Measurements from ENCODE around the gene DUSP9.

Gene DUSP9

GRCh38 chrX:153639177-153640044 lies 7.6 kb upstream of the DUSP9 start:
- Mint-ChIP-seq H3K4me3 (no peak overlapping the region), H3K27me3 (peaks cover 10% of the 10 kb centered on the region), H3K36me3 (no peaks in the 10 kb centered on the region), H3K9me3 (no peaks in the 10 kb centered on the region), H3K27ac (no peak overlapping the region), H3K4me1 (peaks cover 7% of the 10 kb centered on the region)

GRCh38 chrX:153640045-153640686 lies 6.8 kb upstream of the DUSP9 start:
- H3K4me3 Mint-ChIP-seq: no peak overlapping the region
- H3K27ac Mint-ChIP-seq: no peak overlapping the region
- H3K9me3 Mint-ChIP-seq: no peaks in the 10 kb centered on the region
- peaks cover 7% of the 10 kb centered on the region for H3K4me1 Mint-ChIP-seq
- H3K36me3 Mint-ChIP-seq: no peaks in the 10 kb centered on the region
- H3K27me3 Mint-ChIP-seq: peaks cover 13% of the 10 kb centered on the region

- Mint-ChIP-seq H3K27me3 (peaks cover 13% of the 10 kb centered on the region), H3K4me1 (peaks cover 7% of the 10 kb centered on the region), H3K9me3 (no peaks in the 10 kb centered on the region), H3K27ac (no peak overlapping the region), H3K4me3 (no peak overlapping the region), H3K36me3 (no peaks in the 10 kb centered on the region)
Measured at GRCh38 chrX:153640736-153641575, 6.0 kb upstream of the DUSP9 start.

- H3K4me3 Mint-ChIP-seq: peak overlapping the region; percentile 52
- H3K27me3 Mint-ChIP-seq: peaks cover 16% of the 10 kb centered on the region
- no peaks in the 10 kb centered on the region for H3K36me3 Mint-ChIP-seq
- H3K4me1 Mint-ChIP-seq: peaks cover 7% of the 10 kb centered on the region
- no peak overlapping the region for H3K27ac Mint-ChIP-seq
- no peaks in the 10 kb centered on the region for H3K9me3 Mint-ChIP-seq
Measured at GRCh38 chrX:153641627-153642026, 5.4 kb upstream of the DUSP9 start.

GRCh38 chrX:153642051-153642654 lies 4.8 kb upstream of the DUSP9 start:
- Mint-ChIP-seq H3K36me3 (no peaks in the 10 kb centered on the region), H3K27ac (no peak overlapping the region), H3K9me3 (no peaks in the 10 kb centered on the region), H3K4me3 (no peak overlapping the region), H3K4me1 (peaks cover 7% of the 10 kb centered on the region), H3K27me3 (peaks cover 16% of the 10 kb centered on the region)

GRCh38 chrX:153642655-153643430 lies 4.2 kb upstream of the DUSP9 start:
- Mint-ChIP-seq H3K4me3 (peak overlapping the region; percentile 39), H3K27me3 (peaks cover 16% of the 10 kb centered on the region), H3K36me3 (no peaks in the 10 kb centered on the region), H3K27ac (no peak overlapping the region), H3K4me1 (peaks cover 7% of the 10 kb centered on the region), H3K9me3 (no peaks in the 10 kb centered on the region)

GRCh38 chrX:153643431-153644351 lies 3.3 kb upstream of the DUSP9 start:
- H3K27me3 Mint-ChIP-seq: peaks cover 16% of the 10 kb centered on the region
- H3K4me3 Mint-ChIP-seq: no peak overlapping the region

GRCh38 chrX:153644356-153645125 lies 2.5 kb upstream of the DUSP9 start:
- Mint-ChIP-seq H3K9me3 (no peaks in the 10 kb centered on the region), H3K4me3 (peak overlapping the region; percentile 15), H3K27ac (no peak overlapping the region), H3K4me1 (peaks cover 7% of the 10 kb centered on the region), H3K36me3 (no peaks in the 10 kb centered on the region), H3K27me3 (peaks cover 15% of the 10 kb centered on the region)

More at GRCh38 chrX:153643431-153644351, 3.3 kb upstream of the DUSP9 start:
- peaks cover 7% of the 10 kb centered on the region for H3K4me1 Mint-ChIP-seq
- H3K36me3 Mint-ChIP-seq: no peaks in the 10 kb centered on the region
- no peaks in the 10 kb centered on the region for H3K9me3 Mint-ChIP-seq
- no peak overlapping the region for H3K27ac Mint-ChIP-seq

GRCh38 chrX:153645151-153645550 lies 1.9 kb upstream of the DUSP9 start:
- Mint-ChIP-seq H3K27me3 (peaks cover 15% of the 10 kb centered on the region), H3K4me3 (no peak overlapping the region), H3K9me3 (no peaks in the 10 kb centered on the region), H3K27ac (no peak overlapping the region), H3K36me3 (no peaks in the 10 kb centered on the region), H3K4me1 (peaks cover 7% of the 10 kb centered on the region)

GRCh38 chrX:153645921-153646488 lies 998 bp upstream of the DUSP9 start:
- H3K36me3 Mint-ChIP-seq: no peaks in the 10 kb centered on the region
- H3K4me3 Mint-ChIP-seq: no peak overlapping the region
- peaks cover 13% of the 10 kb centered on the region for H3K27me3 Mint-ChIP-seq
- H3K9me3 Mint-ChIP-seq: no peaks in the 10 kb centered on the region
- no peak overlapping the region for H3K27ac Mint-ChIP-seq
- H3K4me1 Mint-ChIP-seq: peaks cover 7% of the 10 kb centered on the region

- Mint-ChIP-seq H3K9me3 (no peaks in the 10 kb centered on the region), H3K4me3 (peak overlapping the region; percentile 33), H3K27me3 (peaks cover 9% of the 10 kb centered on the region), H3K27ac (no peak overlapping the region), H3K36me3 (no peaks in the 10 kb centered on the region), H3K4me1 (peaks cover 3% of the 10 kb centered on the region)
Measured at GRCh38 chrX:153647461-153648357, 706 bp downstream of the DUSP9 start.

- Mint-ChIP-seq H3K9me3 (no peaks in the 10 kb centered on the region), H3K4me3 (no peak overlapping the region), H3K36me3 (no peaks in the 10 kb centered on the region), H3K27ac (no peak overlapping the region), H3K27me3 (peaks cover 6% of the 10 kb centered on the region), H3K4me1 (no peaks in the 10 kb centered on the region)
Measured at GRCh38 chrX:153648358-153649177, 1.6 kb downstream of the DUSP9 start.
